OCI-LY3 (cell line): ENCODE data around the gene ERCC8.

Source experiments
- EZH2phosphoT487 ChIP-seq: fragments of 200-600 bp; shearing (Covaris generic); IDR thresholded peaks from 2 replicates; pipeline ENCODE4 v1.6.1; 2018; ENCODE audit warnings: antibody characterized with exemption, mixed run types, low read depth
- TF ChIP-seq, protein P1 (sequence below): fragments of 200-600, 300-600 bp; sonication (generic); IDR thresholded peaks from 2 replicates; pipeline ENCODE4 v1.5.1; 2014; ENCODE audit warnings: antibody characterized with exemption, low read length, low read depth

DNA sequence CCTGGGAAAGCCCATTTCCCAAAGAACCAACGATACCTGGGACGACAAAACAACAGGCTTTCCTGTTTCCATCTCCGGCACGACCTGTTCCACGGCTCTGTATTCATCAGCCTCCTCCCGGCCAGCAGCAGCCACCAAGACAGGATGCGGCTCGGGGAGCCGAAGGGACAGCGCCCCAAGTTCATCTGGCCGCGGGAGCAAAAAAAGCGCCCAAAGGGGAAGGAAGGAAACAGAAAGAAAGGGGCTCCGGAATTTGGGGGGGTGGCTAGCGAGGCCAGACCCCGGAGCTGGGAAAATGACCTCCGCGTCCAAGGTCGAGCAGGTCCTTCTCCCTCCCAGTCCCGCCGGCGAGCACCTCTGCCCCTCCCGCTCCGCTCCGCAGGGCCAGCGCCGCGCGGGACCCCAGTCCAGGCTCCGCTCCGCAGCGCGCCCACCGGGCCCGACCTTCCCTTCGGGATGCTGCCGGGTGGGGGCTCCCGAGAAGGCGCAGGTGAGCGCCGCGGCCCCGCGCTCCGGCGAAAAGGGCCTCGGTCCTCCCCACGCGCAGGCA is 101.4 kb downstream of the ERCC8 start:
- TF ChIP-seq, protein P1, sequence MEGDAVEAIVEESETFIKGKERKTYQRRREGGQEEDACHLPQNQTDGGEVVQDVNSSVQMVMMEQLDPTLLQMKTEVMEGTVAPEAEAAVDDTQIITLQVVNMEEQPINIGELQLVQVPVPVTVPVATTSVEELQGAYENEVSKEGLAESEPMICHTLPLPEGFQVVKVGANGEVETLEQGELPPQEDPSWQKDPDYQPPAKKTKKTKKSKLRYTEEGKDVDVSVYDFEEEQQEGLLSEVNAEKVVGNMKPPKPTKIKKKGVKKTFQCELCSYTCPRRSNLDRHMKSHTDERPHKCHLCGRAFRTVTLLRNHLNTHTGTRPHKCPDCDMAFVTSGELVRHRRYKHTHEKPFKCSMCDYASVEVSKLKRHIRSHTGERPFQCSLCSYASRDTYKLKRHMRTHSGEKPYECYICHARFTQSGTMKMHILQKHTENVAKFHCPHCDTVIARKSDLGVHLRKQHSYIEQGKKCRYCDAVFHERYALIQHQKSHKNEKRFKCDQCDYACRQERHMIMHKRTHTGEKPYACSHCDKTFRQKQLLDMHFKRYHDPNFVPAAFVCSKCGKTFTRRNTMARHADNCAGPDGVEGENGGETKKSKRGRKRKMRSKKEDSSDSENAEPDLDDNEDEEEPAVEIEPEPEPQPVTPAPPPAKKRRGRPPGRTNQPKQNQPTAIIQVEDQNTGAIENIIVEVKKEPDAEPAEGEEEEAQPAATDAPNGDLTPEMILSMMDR: no peak
- no peak for TF ChIP-seq EZH2phosphoT487
